Measurements from ENCODE around the gene SKI. TPM values are rescaled to one million over a fixed set of nuclear protein-coding genes. Genes with fewer than 3 reads are reported as not detected.

Gene SKI
- total RNA-seq, 1 donor from 2014 or later, result 66.2 TPM

GRCh38 chr1:2189459-2190425 lies 38.4 kb upstream of the SKI start:
- H3K4me3 Mint-ChIP-seq (ENCODE audit: unreplicated experiment), result peak overlapping the region; percentile 62
- Histone ChIP-seq H3K79me2 (ENCODE audit: insufficient read depth, low read length) (peaks cover 42% of the 10 kb centered on the region), H3K27me3 (ENCODE audit: insufficient read depth, low read length) (no peaks in the 10 kb centered on the region), H3K9me3 (ENCODE audit: insufficient read depth, low read depth, low read length) (no peaks in the 10 kb centered on the region), H2AFZ (ENCODE audit: low read depth, low read length) (peak overlapping the region; percentile 74), H3K27ac (ENCODE audit: low read depth, low read length) (peak overlapping the region; percentile 78), H3K4me2 (ENCODE audit: low read length) (peak overlapping the region; percentile 84), H3K4me1 (ENCODE audit: insufficient read depth, low read length) (peaks cover 29% of the 10 kb centered on the region), H3K4me3 (ENCODE audit: insufficient read depth, low read depth, low read length) (peak overlapping the region; percentile 51), H3K36me3 (ENCODE audit: insufficient read depth, low read length) (no peaks in the 10 kb centered on the region), H3K9ac (ENCODE audit: low read length) (peak overlapping the region; percentile 83), H4K20me1 (ENCODE audit: insufficient read depth, low read length) (peaks cover 15% of the 10 kb centered on the region)
- H3K9me3 Mint-ChIP-seq (ENCODE audit: unreplicated experiment), result no peaks in the 10 kb centered on the region
- TF ChIP-seq EZH2 (IDR thresholded peaks at IDR 0.05; ENCODE audit: insufficient read depth, low read length) (no peak), CTCF (IDR thresholded peaks at IDR 0.05; ENCODE audit: insufficient read depth, low read depth, low read length) (no peak)
- FAIRE-seq (peak; percentile 26), DNase-seq (ENCODE audit: low read depth) (peak; percentile 94)
- H3K27ac Mint-ChIP-seq (ENCODE audit: unreplicated experiment), result peak overlapping the region; percentile 81
- H3K4me1 Mint-ChIP-seq (ENCODE audit: low read depth, unreplicated experiment), result peaks cover 3% of the 10 kb centered on the region
- peaks cover 4% of the 10 kb centered on the region for H3K36me3 Mint-ChIP-seq (ENCODE audit: low read depth, unreplicated experiment)
- no peaks in the 10 kb centered on the region for H3K27me3 Mint-ChIP-seq (ENCODE audit: low read depth, unreplicated experiment)

- peaks cover 42% of the 10 kb centered on the region for H3K79me2 ChIP-seq (ENCODE audit: insufficient read depth, low read length)
- H3K27ac Mint-ChIP-seq (ENCODE audit: unreplicated experiment), result no peak overlapping the region
- no peak overlapping the region for H2AFZ ChIP-seq (ENCODE audit: low read depth, low read length)
- DNase-seq (ENCODE audit: low read depth) (no peak), FAIRE-seq (no peak)
- peak overlapping the region; percentile 76 for H3K9ac ChIP-seq (ENCODE audit: low read length)
- H3K9me3 Mint-ChIP-seq (ENCODE audit: unreplicated experiment), result no peaks in the 10 kb centered on the region
- H3K4me2 ChIP-seq (ENCODE audit: low read length), result peak overlapping the region; percentile 84
- peaks cover 29% of the 10 kb centered on the region for H3K4me1 ChIP-seq (ENCODE audit: insufficient read depth, low read length)
- no peaks in the 10 kb centered on the region for H3K27me3 Mint-ChIP-seq (ENCODE audit: low read depth, unreplicated experiment)
- no peaks in the 10 kb centered on the region for H3K36me3 ChIP-seq (ENCODE audit: insufficient read depth, low read length)
- H3K36me3 Mint-ChIP-seq (ENCODE audit: low read depth, unreplicated experiment), result peaks cover 2% of the 10 kb centered on the region
- H4K20me1 ChIP-seq (ENCODE audit: insufficient read depth, low read length), result peaks cover 15% of the 10 kb centered on the region
- H3K4me3 ChIP-seq (ENCODE audit: insufficient read depth, low read depth, low read length), result peak overlapping the region; percentile 49
- peak overlapping the region; percentile 78 for H3K27ac ChIP-seq (ENCODE audit: low read depth, low read length)
- peak overlapping the region; percentile 50 for H3K4me3 Mint-ChIP-seq (ENCODE audit: unreplicated experiment)
- no peak for TF ChIP-seq EZH2 (IDR thresholded peaks at IDR 0.05; ENCODE audit: insufficient read depth, low read length)
- TF ChIP-seq CTCF (IDR thresholded peaks at IDR 0.05; ENCODE audit: insufficient read depth, low read depth, low read length), result no peak
- peaks cover 3% of the 10 kb centered on the region for H3K4me1 Mint-ChIP-seq (ENCODE audit: low read depth, unreplicated experiment)
- no peaks in the 10 kb centered on the region for H3K9me3 ChIP-seq (ENCODE audit: insufficient read depth, low read depth, low read length)
- no peaks in the 10 kb centered on the region for H3K27me3 ChIP-seq (ENCODE audit: insufficient read depth, low read length)
These were observed 37.6 kb upstream of the SKI start for GRCh38 chr1:2190491-2190976.

Data from astrocyte (in vitro differentiated cells and primary cell).